HG03139 (cell line): ENCODE results near the gene LGI4.
"Not testable (repeated sequence)": the region's sequence is repeated elsewhere in the genome, so short reads cannot be mapped to it uniquely, and the experiment has no call there.

ENCODE experiments used
- ATAC-seq: cut with Tn5 transposase; IDR thresholded peaks from one replicate; pipeline ENCODE4 v1.9.1; 2021; ENCODE audit not compliant: unreplicated experiment

Gene LGI4

GRCh38 chr19:35142606-35143230, 7.9 kb upstream of the LGI4 start:
- no peak for ATAC-seq

- ATAC-seq = no peak
Measured at GRCh38 chr19:35141837-35142605, 7.2 kb upstream of the LGI4 start.

- ATAC-seq = no peak
Measured at GRCh38 chr19:35140962-35141836, 6.3 kb upstream of the LGI4 start.

- no peak for ATAC-seq
Measured at GRCh38 chr19:35140207-35140961, 5.5 kb upstream of the LGI4 start.

- ATAC-seq = no peak
Measured at GRCh38 chr19:35138305-35138892, 3.5 kb upstream of the LGI4 start, which contains the start of gene FXYD1. TSS of gene FXYD1 (plus strand) at chr19:35138824. CDS start at chr19:35140080, 1,256 bp downstream.

GRCh38 chr19:35136977-35137702, 2.3 kb upstream of the LGI4 start:
- ATAC-seq = no peak

GRCh38 chr19:35136231-35136630, 1.4 kb upstream of the LGI4 start:
- ATAC-seq = no peak

GRCh38 chr19:35135389-35135909, 590 bp upstream of the LGI4 start:
- no peak for ATAC-seq

- no peak for ATAC-seq
Measured at GRCh38 chr19:35133826-35134225, 1.0 kb downstream of the LGI4 start.

- no peak for ATAC-seq
Measured at GRCh38 chr19:35132254-35132653, 2.6 kb downstream of the LGI4 start.

GRCh38 chr19:35130761-35131720, 3.8 kb downstream of the LGI4 start:
- no peak for ATAC-seq

GRCh38 chr19:35129724-35130274, 5.1 kb downstream of the LGI4 start:
- not testable (repeated sequence) for ATAC-seq

- ATAC-seq = no peak
Measured at GRCh38 chr19:35128398-35129057, 6.3 kb downstream of the LGI4 start.

GRCh38 chr19:35127871-35128270, 7.0 kb downstream of the LGI4 start:
- no peak for ATAC-seq

- ATAC-seq = no peak
Measured at GRCh38 chr19:35126624-35126959, 8.3 kb downstream of the LGI4 start.

GRCh38 chr19:35125749-35126623, 8.9 kb downstream of the LGI4 start:
- ATAC-seq = no peak

GRCh38 chr19:35125270-35125717, 9.6 kb downstream of the LGI4 start:
- no peak for ATAC-seq
